Fibroblast of the aortic adventitia (primary cell): ENCODE measurements around the gene SUCLG1. TPM values are rescaled to one million over a fixed set of nuclear protein-coding genes. Genes with fewer than 3 reads are reported as not detected.
"Not testable (repeated sequence)": the region's sequence is repeated elsewhere in the genome, so short reads cannot be mapped to it uniquely, and the experiment has no call there.

ENCODE experiments used
- DNase-seq: peaks from one replicate; pipeline ENCODE4 v3.0.0-alpha.2; 2010; ENCODE audit warnings: low read depth
- H3K4me3 ChIP-seq: 2 replicates; pipeline ENCODE4 v1.5.1; 2011; ENCODE audit warnings: low read depth, mild to moderate bottlenecking, control low read depth, low read length, moderate library complexity
- CTCF ChIP-seq: IDR thresholded peaks from 2 replicates; pipeline ENCODE4 v1.5.1; 2011; ENCODE audit warnings: mild to moderate bottlenecking, low read length, control low read depth, inconsistent platforms; ENCODE audit not compliant: insufficient read depth
- total RNA-seq: library from RNA; depleted of rRNA; stranded (reverse); fragments of >200 nt; gene quantifications from 2 replicates; pipeline ENCODE4 v1.2.3, GENCODE V29; 2012; ENCODE audit warnings: low replicate concordance

The SUCLG1 gene
- total RNA-seq, 1 donor = 44.9 TPM

DNA sequence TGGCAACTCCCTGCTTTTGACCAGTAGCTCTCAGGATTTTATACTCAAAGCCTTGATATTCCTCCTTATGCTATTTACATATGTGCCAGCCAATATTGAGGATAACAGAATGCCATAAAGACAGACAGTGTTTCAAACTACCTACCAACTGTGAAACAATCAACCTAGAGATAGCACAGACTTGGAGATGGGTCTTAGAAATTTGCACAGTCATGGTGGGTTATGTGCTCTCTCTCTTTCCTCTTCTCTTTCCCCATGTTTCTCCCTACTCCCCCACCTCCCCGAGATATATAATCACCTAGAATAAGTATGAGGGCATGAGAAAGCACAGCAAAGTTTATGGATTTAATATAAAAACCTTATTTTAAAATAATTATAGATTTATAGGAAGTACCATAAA is 24.2 kb upstream of the SUCLG1 start:
- no peak for TF ChIP-seq CTCF
- DNase-seq = no peak

DNA sequence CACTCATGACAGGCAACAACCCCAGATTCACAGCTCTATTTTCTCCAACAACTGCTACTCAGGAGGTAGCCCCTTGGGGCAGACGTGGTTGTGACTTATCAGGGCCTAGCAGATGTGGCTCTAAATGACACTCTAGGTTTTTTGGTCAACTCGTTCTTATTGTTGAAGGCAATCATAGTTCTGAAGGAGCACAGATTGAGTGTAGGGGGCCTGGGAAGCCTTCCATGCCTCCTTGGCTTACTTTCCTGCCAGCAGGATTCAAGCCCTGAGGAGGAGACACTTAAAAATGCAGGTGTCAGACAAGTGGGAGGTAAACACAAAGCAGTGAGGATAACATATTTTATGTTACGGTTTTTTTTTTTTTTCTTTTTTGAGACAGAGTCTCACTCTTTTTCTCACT is 23.5 kb upstream of the SUCLG1 start:
- no peak overlapping the region for H3K4me3 ChIP-seq
- DNase-seq = no peak
- TF ChIP-seq CTCF = no peak

More for the DNA sequence above, 24.2 kb upstream of the SUCLG1 start:
- no peak overlapping the region for H3K4me3 ChIP-seq

- peak; percentile 77 for DNase-seq
- H3K4me3 ChIP-seq = no peak overlapping the region
- no peak for TF ChIP-seq CTCF
Observed at GRCh38 chr2:84481702-84482101, 22.6 kb upstream of the SUCLG1 start.

DNA sequence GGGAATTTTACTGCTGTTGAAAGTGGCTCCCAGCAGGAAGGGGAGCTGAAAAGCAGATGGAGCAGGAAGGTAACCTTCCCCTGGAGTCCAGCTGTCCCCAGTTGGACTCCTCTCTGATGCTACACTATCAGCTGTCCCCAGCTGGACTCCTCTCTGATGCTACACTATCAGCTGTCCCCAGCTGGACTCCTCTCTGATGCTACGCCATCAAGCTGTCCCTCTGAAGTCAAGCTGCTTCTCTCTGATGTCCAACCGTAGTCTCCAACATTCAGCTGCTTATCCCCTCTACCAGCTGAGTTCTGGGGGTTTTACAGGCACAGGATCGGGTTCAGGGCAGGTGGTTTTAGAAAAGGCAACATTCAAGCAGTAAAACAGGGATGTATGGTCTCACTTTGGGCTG is 19.8 kb upstream of the SUCLG1 start:
- DNase-seq = no peak
- H3K4me3 ChIP-seq = no peak overlapping the region
- TF ChIP-seq CTCF = no peak

DNA sequence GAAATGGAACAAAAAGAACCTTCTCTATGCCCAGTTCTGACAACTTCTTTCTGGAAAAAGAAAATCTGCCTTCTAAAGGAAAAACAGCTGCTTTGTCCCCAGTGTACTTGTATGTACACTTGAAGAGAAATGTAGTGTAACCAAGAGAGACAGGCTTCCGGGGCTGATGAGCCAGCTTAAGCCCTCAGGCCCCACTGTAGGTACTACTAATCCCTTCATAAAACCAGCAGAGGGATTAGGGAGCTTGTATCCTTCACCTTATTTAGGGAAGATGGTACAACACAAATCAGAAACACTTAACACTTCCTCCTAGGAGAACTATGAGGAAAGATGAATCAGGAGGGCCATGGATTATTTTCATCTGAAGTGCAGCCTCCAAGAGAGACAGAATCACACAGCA is 18.8 kb upstream of the SUCLG1 start:
- H3K4me3 ChIP-seq = no peak overlapping the region
- DNase-seq = no peak
- TF ChIP-seq CTCF = no peak

- no peak for TF ChIP-seq CTCF
- no peak overlapping the region for H3K4me3 ChIP-seq
- no peak for DNase-seq
Observed at GRCh38 chr2:84474176-84474575, 15.1 kb upstream of the SUCLG1 start.

GRCh38 chr2:84472856-84473565 is 13.9 kb upstream of the SUCLG1 start:
- DNase-seq = no peak
- no peak for TF ChIP-seq CTCF
- H3K4me3 ChIP-seq = no peak overlapping the region

DNA sequence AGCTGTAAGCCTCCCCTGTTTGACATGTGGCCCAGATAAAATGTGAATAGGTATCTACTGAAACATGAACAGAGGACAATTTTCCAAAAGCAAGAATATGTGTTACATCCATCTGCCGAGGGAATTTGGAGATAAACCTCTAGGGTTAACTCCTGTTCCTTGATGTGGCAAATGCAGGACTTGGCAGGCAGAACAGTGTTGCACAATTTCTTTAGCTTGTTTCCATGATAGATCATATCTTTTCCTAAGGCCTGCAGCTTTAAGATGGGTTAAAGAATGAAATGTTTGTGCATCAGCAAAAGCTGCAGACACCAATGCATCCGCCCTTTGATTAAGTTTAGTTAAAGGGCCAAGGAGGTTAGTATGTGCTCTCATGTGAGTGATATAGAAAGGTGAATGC is 13.3 kb upstream of the SUCLG1 start:
- H3K4me3 ChIP-seq = not testable (repeated sequence)
- DNase-seq = peak; percentile 66
